GM23248 (cell line): ENCODE measurements around the gene CLCNKB.

Experiments
- EZH2 ChIP-seq: fragments of 200-600 bp; sonication (generic); IDR thresholded peaks from 2 replicates; pipeline ENCODE4 v1.6.1; 2018; ENCODE audit warnings: antibody characterized with exemption, mild to moderate bottlenecking; ENCODE audit not compliant: insufficient read depth, poor library complexity, severe bottlenecking
- EZH2phosphoT487 ChIP-seq: fragments of 200-600 bp; sonication (generic); IDR thresholded peaks from 2 replicates; pipeline ENCODE4 v1.6.1; 2018; ENCODE audit warnings: antibody characterized with exemption, moderate library complexity, mild to moderate bottlenecking, low read depth; ENCODE audit not compliant: insufficient read depth

GRCh38 chr1:16011936-16012589 is 31.5 kb upstream of the CLCNKB start:
- TF ChIP-seq EZH2 (no peak), EZH2phosphoT487 (no peak)
